Hepatocyte (in vitro differentiated cells): ENCODE measurements around the gene PHEX. TPM values are rescaled to one million over a fixed set of nuclear protein-coding genes. Genes with fewer than 3 reads are reported as not detected.
A peak's percentile ranks its signal among the peaks of the same experiment; 100 is the strongest.

Experiments used
- DNase-seq: peaks from one replicate; pipeline ENCODE4 v3.0.0-alpha.2; 2016; ENCODE audit warnings: low spot score
- H2AFZ ChIP-seq: fragments of 200-600 bp; sonication (generic); 2 replicates; pipeline ENCODE4 v1.6.0; 2016; ENCODE audit warnings: antibody characterized with exemption, mild to moderate bottlenecking
- H3K27ac ChIP-seq: fragments of 200-600 bp; sonication (generic); 2 replicates; pipeline ENCODE4 v1.5.1; 2016; ENCODE audit warnings: mild to moderate bottlenecking
- H3K27me3 ChIP-seq: fragments of 200-600 bp; sonication (generic); 2 replicates; pipeline ENCODE4 v1.6.1; 2016
- H3K36me3 ChIP-seq: fragments of 200-600 bp; sonication (generic); replicated peaks from 2 replicates; pipeline ENCODE4 v1.5.1; 2016; ENCODE audit warnings: low read depth; ENCODE audit not compliant: insufficient read depth
- H3K4me1 ChIP-seq: fragments of 200-600 bp; sonication (generic); 2 replicates; pipeline ENCODE4 v1.5.1; 2016; ENCODE audit warnings: mild to moderate bottlenecking, moderate library complexity; ENCODE audit not compliant: insufficient read depth
- H3K4me2 ChIP-seq: fragments of 200-600 bp; sonication (generic); 2 replicates; pipeline ENCODE4 v1.6.0; 2016
- H3K4me3 ChIP-seq: fragments of 200-600 bp; sonication (generic); 2 replicates; pipeline ENCODE4 v1.5.1; 2016; ENCODE audit warnings: mild to moderate bottlenecking
- H3K79me2 ChIP-seq: fragments of 200-600 bp; sonication (generic); 2 replicates; pipeline ENCODE4 v1.6.0; 2017; ENCODE audit warnings: mild to moderate bottlenecking
- H3K9me2 ChIP-seq: fragments of 200-600 bp; sonication (generic); replicated peaks from 2 replicates; pipeline ENCODE4 v1.6.0; 2017; ENCODE audit warnings: mild to moderate bottlenecking; ENCODE audit not compliant: insufficient read depth
- H3K9me3 ChIP-seq: fragments of 200-600 bp; sonication (generic); 2 replicates; pipeline ENCODE4 v1.5.1; 2016; ENCODE audit warnings: low read depth, mild to moderate bottlenecking
- H4K20me1 ChIP-seq: fragments of 200-600 bp; sonication (generic); 2 replicates; pipeline ENCODE4 v1.6.0; 2016; ENCODE audit warnings: mild to moderate bottlenecking; ENCODE audit not compliant: insufficient read depth, poor library complexity, severe bottlenecking
- CTCF ChIP-seq: fragments of 200-600 bp; sonication (generic); IDR thresholded peaks from 2 replicates; pipeline ENCODE4 v1.5.1; 2016; ENCODE audit warnings: antibody characterized with exemption, mild to moderate bottlenecking; ENCODE audit not compliant: poor library complexity
- EZH2 ChIP-seq: fragments of 200-600 bp; sonication (generic); IDR thresholded peaks from 2 replicates; pipeline ENCODE4 v1.6.1; 2016; ENCODE audit warnings: antibody characterized with exemption, mild to moderate bottlenecking, borderline replicate concordance
- EZH2phosphoT487 ChIP-seq: fragments of 200-600 bp; sonication (generic); IDR thresholded peaks from one replicate; pipeline ENCODE4 v1.6.1; 2018; ENCODE audit warnings: antibody characterized with exemption, mild to moderate bottlenecking, low read depth, moderate library complexity; ENCODE audit not compliant: unreplicated experiment, severe bottlenecking
- WGBS: methylation state at CpG from one replicate; pipeline ENCODE4 v1.1.6; 2016; ENCODE audit warnings: low lambda C conversion rate; ENCODE audit errors: missing lambda C conversion rate; 5-methylcytosine and 5-hydroxymethylcytosine counted together
- polyA plus RNA-seq: library from polyadenylated mRNA; unstranded; fragments of >200 nt; fragmentation: Nextera tagmentation; extraction: Ambion mirVana; gene quantifications from 2 replicates; pipeline ENCODE4 v1.2.1, GENCODE V29; 2016
- total RNA-seq: library from RNA; depleted of rRNA; stranded (reverse); fragments of >200 nt; gene quantifications from 2 replicates; pipeline ENCODE4 v1.2.3, GENCODE V29; 2014

The PHEX gene
- total and polyA plus RNA-seq, 2 experiments from 2014 or later, result 0.05 to 0.27 TPM

- peaks cover 3% of the 10 kb centered on the region for H3K9me3 ChIP-seq
- H3K79me2 ChIP-seq, result no peaks in the 10 kb centered on the region
- H3K36me3 ChIP-seq, result no peaks in the 10 kb centered on the region
- H2AFZ ChIP-seq, result no peak overlapping the region
- DNase-seq, result no peak
- H3K9me2 ChIP-seq, result no peaks in the 10 kb centered on the region
- TF ChIP-seq EZH2phosphoT487 (no peak), CTCF (no peak), EZH2 (no peak)
- no peaks in the 10 kb centered on the region for H3K4me1 ChIP-seq
- no peak overlapping the region for H3K4me3 ChIP-seq
- H4K20me1 ChIP-seq, result no peaks in the 10 kb centered on the region
- H3K4me2 ChIP-seq, result no peak overlapping the region
- WGBS, result 66% methylated on average over 4 of the region's 4 CpGs
- H3K27ac ChIP-seq, result no peak overlapping the region
- H3K27me3 ChIP-seq, result no peaks in the 10 kb centered on the region
Measured at GRCh38 chrX:22088326-22088725, 56.2 kb downstream of the PHEX start.

- H4K20me1 ChIP-seq, result no peaks in the 10 kb centered on the region
- no peaks in the 10 kb centered on the region for H3K27me3 ChIP-seq
- no peak overlapping the region for H3K27ac ChIP-seq
- no peak overlapping the region for H2AFZ ChIP-seq
- peaks cover 3% of the 10 kb centered on the region for H3K9me3 ChIP-seq
- TF ChIP-seq CTCF (no peak), EZH2 (no peak), EZH2phosphoT487 (no peak)
- H3K9me2 ChIP-seq, result no peaks in the 10 kb centered on the region
- 77% methylated on average over 4 of the region's 4 CpGs for WGBS
- no peak overlapping the region for H3K4me2 ChIP-seq
- no peaks in the 10 kb centered on the region for H3K36me3 ChIP-seq
- DNase-seq, result no peak
- H3K4me3 ChIP-seq, result no peak overlapping the region
- no peaks in the 10 kb centered on the region for H3K79me2 ChIP-seq
- H3K4me1 ChIP-seq, result peaks cover 2% of the 10 kb centered on the region
Measured at GRCh38 chrX:22090181-22090580, 58.1 kb downstream of the PHEX start.

- Histone ChIP-seq H3K9me2 (no peaks in the 10 kb centered on the region), H3K27me3 (no peaks in the 10 kb centered on the region), H3K4me3 (no peak overlapping the region), H3K9me3 (peaks cover 3% of the 10 kb centered on the region), H3K27ac (no peak overlapping the region), H2AFZ (no peak overlapping the region), H3K4me2 (no peak overlapping the region), H3K36me3 (no peaks in the 10 kb centered on the region), H4K20me1 (no peaks in the 10 kb centered on the region), H3K79me2 (no peaks in the 10 kb centered on the region), H3K4me1 (peaks cover 3% of the 10 kb centered on the region)
- WGBS, result 76% methylated on average over 3 of the region's 3 CpGs
- DNase-seq, result no peak
- TF ChIP-seq CTCF (no peak), EZH2phosphoT487 (no peak), EZH2 (no peak)
Measured at GRCh38 chrX:22093550-22093949, 61.4 kb downstream of the PHEX start.

GRCh38 chrX:22095286-22095685, 63.2 kb downstream of the PHEX start:
- H4K20me1 ChIP-seq, result no peaks in the 10 kb centered on the region
- no peak overlapping the region for H3K4me3 ChIP-seq
- H3K27me3 ChIP-seq, result no peaks in the 10 kb centered on the region
- peak overlapping the region; percentile 31 for H2AFZ ChIP-seq
- H3K27ac ChIP-seq, result peak overlapping the region; percentile 62
- TF ChIP-seq CTCF (no peak), EZH2phosphoT487 (no peak), EZH2 (no peak)
- no peaks in the 10 kb centered on the region for H3K36me3 ChIP-seq
- H3K79me2 ChIP-seq, result no peaks in the 10 kb centered on the region
- DNase-seq, result peak; percentile 17
- H3K9me2 ChIP-seq, result no peaks in the 10 kb centered on the region
- H3K4me1 ChIP-seq, result peaks cover 3% of the 10 kb centered on the region
- H3K9me3 ChIP-seq, result peaks cover 3% of the 10 kb centered on the region
- WGBS, result 60% methylated on average over 3 of the region's 3 CpGs
- no peak overlapping the region for H3K4me2 ChIP-seq
